Heart right ventricle (tissue), 16 donors: ENCODE measurements around the gene ABCA8. TPM values are rescaled to one million over a fixed set of nuclear protein-coding genes. Genes with fewer than 3 reads are reported as not detected.

Source experiments
- ATAC-seq, 8 donors: fragments of 200-7000 bp; cut with Tn5 transposase; one replicate each; pipeline ENCODE4 v1.9.1; 2020; ENCODE audit warnings: mild to moderate bottlenecking in 8 of 8, moderate library complexity in 8 of 8, moderate number of reproducible peaks in 1 of 8
- DNase-seq, 2 donors: peaks; one replicate each; pipeline ENCODE4 v3.0.0-alpha.2; 2020
- H3K27ac ChIP-seq, 10 donors: fragments of 200-600 bp; sonication (generic) in 2 of 10; one replicate each; pipeline versions ENCODE4 v1.5.0 to v1.8.0; 2020 to 2022; ENCODE audit warnings: mild to moderate bottlenecking in 3 of 10
- H3K27me3 ChIP-seq, 7 donors: fragments of 200-600 bp; one replicate each; pipeline ENCODE4 v1.8.0; 2021 to 2022; ENCODE audit warnings: mild to moderate bottlenecking in 2 of 7
- H3K36me3 ChIP-seq, 9 donors: fragments of 200-600 bp; sonication (generic) in 1 of 9; one replicate each; pipeline versions ENCODE4 v1.5.0 to v1.8.0; 2020 to 2022; ENCODE audit warnings: mild to moderate bottlenecking in 2 of 9
- H3K4me1 ChIP-seq, 9 donors: fragments of 200-600 bp; sonication (generic) in 1 of 9; one replicate each; pipeline versions ENCODE4 v1.5.0 to v1.8.0; 2020 to 2022; ENCODE audit warnings: mild to moderate bottlenecking in 4 of 9
- H3K4me3 ChIP-seq, 10 donors: fragments of 200-600 bp; sonication (generic) in 2 of 10; one replicate each; pipeline versions ENCODE4 v1.5.0 to v1.8.0; 2020 to 2022; ENCODE audit warnings: mild to moderate bottlenecking in 7 of 10, moderate library complexity in 2 of 10
- H3K9me3 ChIP-seq, 11 donors: fragments of 200-600 bp in 10 of 11; sonication (generic) in 2 of 11; one replicate each; pipeline versions ENCODE4 v1.5.0 to v1.8.0; 2013 to 2022; ENCODE audit warnings: mild to moderate bottlenecking in 2 of 11, control low read depth in 1 of 11, moderate library complexity in 1 of 11
- WGBS, 2 donors: extraction: QIAGEN DNeasy Blood & Tissue Kit; methylation state at CpG; one replicate each; pipeline ENCODE4 v1.1.7; 2013; ENCODE audit warnings: inconsistent platforms in 1 of 2; 5-methylcytosine and 5-hydroxymethylcytosine counted together
- intact Hi-C, 10 donors: fragments of 100-400 bp; cut with DNase I; formaldehyde crosslinking; loops; one replicate each; pipeline versions ENCODE4 v1.11.1 to v1.14.2; 2022
- polyA plus RNA-seq, 2 donors: library from polyadenylated mRNA; stranded (reverse); fragments of 200-250 nt; gene quantifications; one replicate each; pipeline ENCODE4 v1.2.3, GENCODE V29; 2013
- total RNA-seq, 10 donors: library from RNA; stranded (reverse); fragmentation: NEBNext Ultra II Directional in 3 of 10; extraction: Animal tissue kit (Norgen Biotek cat#: 25700) in 3 of 10; gene quantifications; one replicate each; pipeline versions ENCODE4 v1.2.1 to v1.2.4, GENCODE V29; 2021 to 2023
- TF ChIP-seq, protein P1 (sequence below), 9 donors: fragments of 200-600 bp; sonication (generic) in 2 of 9; IDR thresholded peaks; one replicate each; pipeline versions ENCODE4 v1.5.0 to v1.8.0; 2021 to 2022; ENCODE audit warnings: antibody characterized with exemption in 9 of 9, mild to moderate bottlenecking in 5 of 9, moderate library complexity in 1 of 9
- donor health status: Arrhythmogenic right ventricular cardiomyopathy.
- donor health status: ischemic (EF 13 %, LVEDD 7.1; RV severe dilation, severe dysfunction).
- donor health status: healthy with polysubstance abuse.
- donor health status: DM: no; HTN: yes; CAD: no.
- donor health status: DM: no; HTN: no; CAD: no.
- donor health status: ischemic (EF 25% LVEDD 6.9; RV normal size, moderate dysfunction).
- donor health status: ischemic (EF 25% LVEDD 5.7; RV mildly dilated, moderate dysfunction).
- donor health status: healthy.
- donor health status: DM: yes; HTN: yes; CAD: no.
- donor health status: Ischemic cardiomyopathy.
- donor health status: ischemic (EF 35%, LVEDD 5.7; RV mildly dilated, moderate dysfunction).
- donor health status: nonischemic (EF 11% LVEDD 7.7; RV severe dilation, severe dysfunction).
- donor health status: DM: yes; HTN: yes; CAD: no.
- donor health status: PGD.
- donor health status: ischemic (EF 29% LVEDD 5.4; RV normal size, mild dysfunction).
- donor health status: nonischemic (EF 23%, LVEDD 6.1; RV moderate dilation, normal function).

The ABCA8 gene
- total and polyA plus RNA-seq, 12 donors: 10.1 to 93.0 (median 35.7) TPM

DNA sequence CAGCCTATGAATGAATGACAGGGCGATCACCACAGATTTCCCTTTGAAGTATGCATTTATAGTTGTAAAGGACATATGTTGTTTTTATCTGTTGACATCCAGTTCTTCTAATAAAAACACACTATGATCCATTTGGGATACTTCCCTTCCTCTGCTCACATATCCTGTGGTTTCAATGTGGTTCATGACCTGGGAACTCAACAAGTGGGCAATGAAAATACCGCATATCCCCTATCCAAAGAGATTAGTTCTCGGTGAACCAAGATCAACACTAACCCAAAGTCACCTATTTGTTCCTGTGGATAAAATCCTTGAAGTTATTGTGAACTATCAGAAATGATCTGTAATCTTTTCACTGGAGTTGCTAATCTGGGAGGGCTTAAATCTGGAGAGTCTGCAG is 16.0 kb downstream of the ABCA8 start:
- no peaks in the 10 kb centered on the region for H3K27me3 ChIP-seq
- TF ChIP-seq, protein P1, sequence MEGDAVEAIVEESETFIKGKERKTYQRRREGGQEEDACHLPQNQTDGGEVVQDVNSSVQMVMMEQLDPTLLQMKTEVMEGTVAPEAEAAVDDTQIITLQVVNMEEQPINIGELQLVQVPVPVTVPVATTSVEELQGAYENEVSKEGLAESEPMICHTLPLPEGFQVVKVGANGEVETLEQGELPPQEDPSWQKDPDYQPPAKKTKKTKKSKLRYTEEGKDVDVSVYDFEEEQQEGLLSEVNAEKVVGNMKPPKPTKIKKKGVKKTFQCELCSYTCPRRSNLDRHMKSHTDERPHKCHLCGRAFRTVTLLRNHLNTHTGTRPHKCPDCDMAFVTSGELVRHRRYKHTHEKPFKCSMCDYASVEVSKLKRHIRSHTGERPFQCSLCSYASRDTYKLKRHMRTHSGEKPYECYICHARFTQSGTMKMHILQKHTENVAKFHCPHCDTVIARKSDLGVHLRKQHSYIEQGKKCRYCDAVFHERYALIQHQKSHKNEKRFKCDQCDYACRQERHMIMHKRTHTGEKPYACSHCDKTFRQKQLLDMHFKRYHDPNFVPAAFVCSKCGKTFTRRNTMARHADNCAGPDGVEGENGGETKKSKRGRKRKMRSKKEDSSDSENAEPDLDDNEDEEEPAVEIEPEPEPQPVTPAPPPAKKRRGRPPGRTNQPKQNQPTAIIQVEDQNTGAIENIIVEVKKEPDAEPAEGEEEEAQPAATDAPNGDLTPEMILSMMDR (IDR thresholded peaks at IDR 0.05): no peak
- H3K9me3 ChIP-seq: peaks cover 0 to 5% (median 0%) of the 10 kb centered on the region in 11 donors
- H3K36me3 ChIP-seq: peaks cover 0 to 61% (median 7%) of the 10 kb centered on the region in 9 donors
- WGBS, 2 donors: 53 to 72% methylated on average over 3 of the region's 3 CpGs
- no peak overlapping the region for H3K27ac ChIP-seq
- H3K4me1 ChIP-seq: peaks cover 0 to 6% (median 0%) of the 10 kb centered on the region in 9 donors
- DNase-seq (no peak), ATAC-seq (no peak)
- intact Hi-C loops: no loop called here
- no peak overlapping the region for H3K4me3 ChIP-seq

DNA sequence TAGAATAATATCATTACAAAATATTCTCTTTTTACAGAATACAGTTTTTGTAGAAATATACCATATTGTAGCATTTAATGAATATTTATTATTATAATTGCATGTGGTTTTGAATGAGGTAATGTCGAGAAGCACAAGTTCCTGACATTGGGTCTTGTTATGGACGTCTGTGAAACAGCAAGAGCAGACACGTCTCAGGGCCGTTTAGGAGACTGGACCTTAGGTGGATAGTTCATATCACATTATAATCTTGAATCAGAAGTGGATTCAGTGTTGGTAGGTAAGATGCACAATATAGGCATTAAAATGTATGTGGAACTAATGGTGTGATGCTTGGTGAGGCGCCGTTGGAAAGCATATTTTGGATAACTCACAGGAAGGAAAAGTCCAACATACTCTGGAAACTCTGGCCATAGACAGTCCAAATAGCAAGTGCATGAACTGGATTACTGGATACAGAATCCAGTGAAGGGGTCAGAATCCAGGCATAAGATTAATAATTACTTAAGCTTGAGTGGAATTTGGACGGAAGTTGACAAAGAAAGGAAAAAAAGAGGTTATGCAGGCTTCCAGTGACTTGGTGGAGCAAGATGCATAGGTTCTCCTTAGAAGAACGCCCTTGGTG is 17.2 kb downstream of the ABCA8 start:
- ATAC-seq: no peak
- TF ChIP-seq, protein P1 (IDR thresholded peaks at IDR 0.05): no peak
- Histone ChIP-seq H3K4me3 (no peak overlapping the region), H3K36me3 (peaks cover 0 to 73% (median 7%) of the 10 kb centered on the region in 9 donors), H3K4me1 (peaks cover 0 to 6% (median 0%) of the 10 kb centered on the region in 9 donors), H3K9me3 (no peaks in the 10 kb centered on the region), H3K27ac (no peak overlapping the region), H3K27me3 (no peaks in the 10 kb centered on the region)
- no peak for DNase-seq
- intact Hi-C loops: no loop called here
- 82 to 86% methylated on average over 8 of the region's 8 CpGs for WGBS, 2 donors

DNA sequence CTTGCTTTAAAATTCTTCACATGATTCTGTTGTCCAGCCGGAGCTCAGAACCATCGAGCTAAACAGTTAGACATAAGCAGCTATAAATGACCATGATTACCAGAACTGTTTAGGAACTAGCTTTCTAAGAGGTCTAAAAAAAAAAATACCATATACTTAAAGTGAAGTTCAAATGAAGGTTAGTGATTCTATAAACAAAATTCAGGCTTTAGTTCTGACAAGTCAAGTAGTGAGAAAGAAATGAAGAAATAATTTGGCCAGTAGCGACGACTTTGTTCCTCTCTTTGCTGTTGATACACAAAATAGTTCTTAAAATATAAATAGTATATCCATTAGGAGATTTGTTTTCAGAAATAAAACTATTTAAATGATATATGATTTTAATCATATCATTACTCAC is 27.7 kb downstream of the ABCA8 start:
- Histone ChIP-seq H3K27ac (no peak overlapping the region), H3K9me3 (no peaks in the 10 kb centered on the region), H3K36me3 (peaks cover 0 to 98% (median 12%) of the 10 kb centered on the region in 9 donors), H3K4me1 (peaks cover 0 to 7% (median 0%) of the 10 kb centered on the region in 9 donors), H3K27me3 (no peaks in the 10 kb centered on the region), H3K4me3 (no peak overlapping the region)
- WGBS, 2 donors: 75 to 78% methylated on average over 4 of the region's 4 CpGs
- DNase-seq (no peak), ATAC-seq (no peak)
- TF ChIP-seq, protein P1 (IDR thresholded peaks at IDR 0.05): no peak
- intact Hi-C loops: no loop called here

DNA sequence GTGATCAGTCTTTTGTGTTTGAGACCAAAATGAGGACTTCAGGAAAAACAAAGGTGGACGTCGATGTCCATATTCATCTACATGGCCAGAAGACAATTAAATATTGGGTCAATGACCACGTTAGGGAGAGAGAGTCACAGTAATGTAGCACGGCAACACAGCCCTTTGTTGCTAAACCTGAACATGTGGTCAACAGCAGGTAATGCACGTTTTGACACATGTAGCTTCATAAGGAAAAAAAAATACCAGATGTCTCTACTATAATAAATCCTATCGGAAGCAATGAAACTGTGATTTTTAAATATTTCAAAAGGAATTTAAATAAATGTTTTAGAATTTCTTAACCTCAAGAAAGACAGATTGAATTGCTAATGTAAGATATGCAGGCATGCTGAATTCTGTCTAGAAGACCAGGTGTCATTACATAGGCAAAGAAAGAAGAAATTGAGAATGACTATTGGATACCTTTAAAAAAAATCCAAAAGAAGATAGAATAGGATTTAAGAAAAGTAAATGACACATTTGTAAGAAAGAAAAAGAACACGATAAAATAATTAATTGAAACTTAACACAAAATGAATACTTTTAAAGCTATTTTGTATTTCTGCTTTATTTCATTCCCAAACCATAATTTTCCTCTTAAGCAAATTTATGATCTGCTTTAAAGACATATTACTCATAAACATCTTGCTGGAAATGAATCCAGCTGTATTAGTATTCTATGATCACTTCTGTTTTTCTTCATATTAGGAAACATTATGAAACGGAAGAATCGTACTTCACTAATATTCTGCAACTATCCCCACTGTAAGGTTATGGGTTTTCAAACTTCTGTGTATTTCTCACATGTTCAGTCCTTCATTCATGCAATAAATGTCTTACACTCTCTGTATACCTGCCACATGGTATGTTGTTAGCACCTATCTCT is 30.1 kb downstream of the ABCA8 start:
- no peak for DNase-seq
- H3K9me3 ChIP-seq: no peaks in the 10 kb centered on the region
- peaks cover 0 to 7% (median 0%) of the 10 kb centered on the region in 9 donors for H3K4me1 ChIP-seq
- intact Hi-C loops: no loop called here
- no peaks in the 10 kb centered on the region for H3K27me3 ChIP-seq
- 84 to 89% methylated on average over 9 of the region's 9 CpGs for WGBS, 2 donors
- peaks cover 0 to 96% (median 12%) of the 10 kb centered on the region in 9 donors for H3K36me3 ChIP-seq
- no peak for ATAC-seq
- TF ChIP-seq, protein P1 (IDR thresholded peaks at IDR 0.05): no peak
- H3K27ac ChIP-seq: no peak overlapping the region
- H3K4me3 ChIP-seq: no peak overlapping the region
